Measurements from ENCODE around the gene CRADD.
"Not testable (repeated sequence)": the region's sequence is repeated elsewhere in the genome, so short reads cannot be mapped to it uniquely, and the experiment has no call there.

CRADD gene

DNA sequence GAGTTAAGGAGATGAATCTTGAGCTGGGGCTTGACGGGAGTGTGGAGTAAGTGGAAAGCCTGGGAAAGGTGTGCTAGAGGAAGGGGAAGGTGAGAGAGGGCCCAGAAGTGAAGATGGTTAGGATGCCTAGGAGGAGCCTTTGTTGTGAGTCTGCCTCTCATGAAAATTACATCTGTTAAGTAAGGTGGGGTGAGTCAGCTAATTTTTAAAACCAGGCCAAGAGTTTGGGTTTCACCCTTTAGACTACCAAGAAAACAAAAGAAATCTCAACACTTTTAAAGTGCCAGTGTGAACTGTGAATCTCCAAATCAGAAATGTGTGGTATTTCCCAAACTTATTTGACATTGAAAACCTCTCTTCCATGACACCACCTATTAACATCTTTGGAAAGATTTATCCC lies 185.2 kb downstream of the CRADD start:
- TF ChIP-seq, protein P1, sequence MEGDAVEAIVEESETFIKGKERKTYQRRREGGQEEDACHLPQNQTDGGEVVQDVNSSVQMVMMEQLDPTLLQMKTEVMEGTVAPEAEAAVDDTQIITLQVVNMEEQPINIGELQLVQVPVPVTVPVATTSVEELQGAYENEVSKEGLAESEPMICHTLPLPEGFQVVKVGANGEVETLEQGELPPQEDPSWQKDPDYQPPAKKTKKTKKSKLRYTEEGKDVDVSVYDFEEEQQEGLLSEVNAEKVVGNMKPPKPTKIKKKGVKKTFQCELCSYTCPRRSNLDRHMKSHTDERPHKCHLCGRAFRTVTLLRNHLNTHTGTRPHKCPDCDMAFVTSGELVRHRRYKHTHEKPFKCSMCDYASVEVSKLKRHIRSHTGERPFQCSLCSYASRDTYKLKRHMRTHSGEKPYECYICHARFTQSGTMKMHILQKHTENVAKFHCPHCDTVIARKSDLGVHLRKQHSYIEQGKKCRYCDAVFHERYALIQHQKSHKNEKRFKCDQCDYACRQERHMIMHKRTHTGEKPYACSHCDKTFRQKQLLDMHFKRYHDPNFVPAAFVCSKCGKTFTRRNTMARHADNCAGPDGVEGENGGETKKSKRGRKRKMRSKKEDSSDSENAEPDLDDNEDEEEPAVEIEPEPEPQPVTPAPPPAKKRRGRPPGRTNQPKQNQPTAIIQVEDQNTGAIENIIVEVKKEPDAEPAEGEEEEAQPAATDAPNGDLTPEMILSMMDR (conservative IDR thresholded peaks at IDR 0.05) = no peak
- H3K27ac ChIP-seq = no peak overlapping the region

GRCh38 chr12:93865751-93866150 lies 188.6 kb downstream of the CRADD start:
- TF ChIP-seq, protein P1 (conservative IDR thresholded peaks at IDR 0.05) = no peak
- no peak overlapping the region for H3K27ac ChIP-seq

GRCh38 chr12:93868771-93869170 lies 191.6 kb downstream of the CRADD start:
- TF ChIP-seq, protein P1 (conservative IDR thresholded peaks at IDR 0.05) = no peak
- no peak overlapping the region for H3K27ac ChIP-seq

DNA sequence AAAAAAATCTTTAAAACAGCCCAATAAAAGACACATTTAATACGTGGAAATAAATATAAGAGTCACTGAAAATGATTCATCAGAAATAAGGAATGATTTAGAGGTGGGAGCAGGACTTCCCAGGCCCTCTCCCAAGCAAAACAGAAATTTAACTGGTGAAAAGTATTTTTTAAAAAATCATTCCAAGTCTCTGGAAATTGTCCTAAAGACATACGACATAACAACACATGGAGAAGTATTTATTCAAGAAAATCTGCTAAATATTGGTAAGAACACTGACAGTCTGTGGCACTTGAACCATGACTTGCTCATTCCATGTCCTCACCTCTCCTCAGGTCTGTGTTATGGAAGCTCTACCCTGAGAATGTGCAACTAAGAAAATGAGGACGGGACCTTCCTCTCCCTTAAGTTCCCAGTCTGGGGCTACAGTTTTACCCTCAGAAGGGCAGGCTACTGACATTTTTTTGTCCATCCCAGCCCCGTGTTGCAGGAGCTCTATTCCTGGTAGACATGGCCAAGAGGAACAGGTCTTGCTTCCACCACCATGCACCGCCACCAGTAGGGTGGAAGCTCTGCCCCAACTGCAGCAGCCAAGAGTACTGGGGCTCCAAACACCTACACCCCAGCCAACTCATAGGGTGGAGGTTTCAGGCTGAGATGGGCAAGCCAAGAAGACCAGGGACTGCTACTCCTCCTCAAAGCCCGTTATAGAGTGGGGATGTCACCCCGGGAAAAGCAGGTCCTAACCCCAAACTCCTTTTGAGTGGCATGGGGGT lies 193.0 kb downstream of the CRADD start:
- H3K27ac ChIP-seq = no peak overlapping the region
- TF ChIP-seq, protein P1 (conservative IDR thresholded peaks at IDR 0.05) = no peak

DNA sequence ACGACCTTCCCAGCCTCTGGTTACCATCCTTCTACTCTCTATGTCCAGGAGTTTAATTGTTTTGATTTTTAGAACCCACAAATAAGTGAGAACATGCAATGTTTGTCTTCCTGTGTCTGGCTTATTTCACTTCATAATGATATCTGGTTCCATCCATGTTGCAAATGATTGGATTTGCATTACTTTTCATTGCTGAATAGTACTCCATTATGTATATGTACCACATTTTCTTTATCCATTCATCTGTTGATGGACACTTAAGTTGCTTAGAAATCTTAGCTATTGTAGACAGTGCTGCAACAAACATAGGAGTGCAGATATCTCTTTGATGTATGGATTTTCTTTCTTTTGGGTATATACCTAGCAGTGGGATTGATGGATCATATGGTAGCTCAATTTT lies 194.4 kb downstream of the CRADD start:
- not testable (repeated sequence) for H3K27ac ChIP-seq

DNA sequence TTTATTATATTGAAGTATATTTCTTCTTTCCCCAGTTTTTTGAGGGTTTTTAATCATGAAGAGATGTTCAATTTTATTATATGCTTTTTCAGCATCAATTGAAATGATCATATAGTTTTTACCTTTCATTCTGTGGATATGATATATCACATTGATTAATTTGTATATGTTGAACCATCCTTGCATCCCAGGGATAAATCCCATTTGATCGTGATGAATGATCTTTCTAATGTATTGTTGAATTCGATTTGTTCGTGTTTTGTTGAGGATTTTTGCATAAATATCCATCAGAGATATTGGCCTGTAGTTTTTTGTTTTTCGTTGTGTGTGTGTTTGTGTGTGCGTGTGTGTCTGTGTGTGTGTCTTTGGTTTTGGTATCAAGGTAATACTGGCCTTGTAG lies 196.4 kb downstream of the CRADD start:
- H3K27ac ChIP-seq = no peak overlapping the region
- TF ChIP-seq, protein P1 (conservative IDR thresholded peaks at IDR 0.05) = no peak

DNA sequence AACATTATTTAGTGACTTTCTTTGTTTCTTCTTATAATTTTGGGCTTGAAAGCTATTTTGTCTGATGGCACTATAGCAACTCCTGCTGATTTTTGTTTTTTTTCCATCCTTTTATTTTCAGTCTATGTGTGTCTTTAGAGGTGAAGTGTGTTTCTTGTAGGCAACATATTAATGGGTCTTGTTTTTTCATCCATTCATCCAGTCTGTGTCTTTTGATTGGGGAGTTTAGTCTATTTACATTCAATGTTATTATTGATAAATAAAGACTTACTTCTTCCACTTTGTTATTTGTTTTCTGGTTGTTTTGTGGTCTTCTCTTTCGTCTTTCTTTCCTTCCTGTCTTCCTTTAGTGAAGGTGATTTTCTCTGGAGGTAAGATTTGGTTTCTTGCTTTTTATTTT lies 198.0 kb downstream of the CRADD start:
- TF ChIP-seq, protein P1 (conservative IDR thresholded peaks at IDR 0.05) = no peak
- no peak overlapping the region for H3K27ac ChIP-seq

DNA sequence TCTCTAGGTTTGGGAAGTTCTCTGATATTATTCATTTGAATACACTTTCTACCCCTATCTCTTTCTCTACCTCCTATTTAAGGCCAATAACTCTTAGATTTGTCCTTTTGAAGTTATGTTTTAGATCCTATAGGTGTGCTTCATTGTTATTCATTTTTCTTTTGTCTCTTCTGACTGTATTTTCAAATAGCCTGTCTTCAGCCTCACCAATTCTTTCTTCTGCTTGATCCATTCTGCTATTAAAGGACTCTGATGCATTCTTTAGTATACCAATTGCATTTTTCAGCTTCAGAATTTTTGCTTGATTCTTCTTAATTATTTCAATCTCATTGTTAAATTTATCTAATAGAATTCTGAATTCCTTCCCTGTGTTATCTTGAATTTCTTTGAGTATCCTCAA lies 199.2 kb downstream of the CRADD start:
- H3K27ac ChIP-seq = no peak overlapping the region
- TF ChIP-seq, protein P1 (conservative IDR thresholded peaks at IDR 0.05) = no peak

Measured in VCaP (cell line).